ENCODE data around the gene SLCO3A1.
"Not testable (repeated sequence)": the region's sequence is repeated elsewhere in the genome, so short reads cannot be mapped to it uniquely, and the experiment has no call there.

The SLCO3A1 gene

GRCh38 chr15:92049290-92049989 is 195.9 kb downstream of the SLCO3A1 start:
- no peaks in the 10 kb centered on the region for H3K27me3 Mint-ChIP-seq

DNA sequence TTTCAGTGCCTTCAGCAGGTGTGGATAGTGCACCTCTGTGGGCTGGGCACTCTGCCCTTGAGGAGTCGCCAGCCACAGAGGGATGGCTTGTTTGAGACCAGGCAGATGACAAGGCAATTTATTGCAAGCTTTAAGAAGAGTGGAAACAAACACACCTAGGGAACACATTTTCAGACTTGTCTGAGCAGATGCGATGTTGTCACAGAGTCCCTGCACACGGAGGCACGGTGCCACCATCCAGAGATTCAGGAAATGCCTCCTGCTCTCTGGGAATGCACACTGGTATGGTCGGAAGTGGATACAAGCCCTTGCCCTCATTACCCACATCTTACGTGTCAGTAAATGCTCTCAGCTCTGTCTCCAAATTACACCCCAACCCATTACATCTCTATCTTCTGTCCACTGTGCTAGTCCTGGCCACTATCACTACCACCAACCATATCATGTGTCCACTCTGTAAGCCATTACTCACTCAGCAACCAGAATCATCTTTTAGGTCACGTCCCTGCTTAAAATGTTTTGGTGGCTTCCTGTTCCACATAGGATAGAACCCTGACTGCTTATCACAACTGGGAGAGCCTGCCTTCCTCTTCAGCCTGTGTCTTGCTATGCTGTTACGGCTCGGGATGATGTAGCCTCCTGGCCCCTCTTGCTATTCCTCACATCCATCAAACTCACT is 196.9 kb downstream of the SLCO3A1 start:
- H3K4me1 Mint-ChIP-seq = no peaks in the 10 kb centered on the region
- no peaks in the 10 kb centered on the region for H3K36me3 Mint-ChIP-seq (ENCODE audit: low read depth)
- H3K27ac Mint-ChIP-seq = no peak overlapping the region
- no peak overlapping the region for H3K4me3 Mint-ChIP-seq
- ATAC-seq (no peak), DNase-seq (no peak)
- H3K9me3 Mint-ChIP-seq = no peaks in the 10 kb centered on the region
- no peaks in the 10 kb centered on the region for H3K27me3 Mint-ChIP-seq

More at GRCh38 chr15:92049290-92049989, 195.9 kb downstream of the SLCO3A1 start:
- H3K36me3 Mint-ChIP-seq (ENCODE audit: low read depth) = no peaks in the 10 kb centered on the region
- no peak overlapping the region for H3K4me3 Mint-ChIP-seq
- H3K9me3 Mint-ChIP-seq = no peaks in the 10 kb centered on the region
- no peak for ATAC-seq
- H3K4me1 Mint-ChIP-seq = peaks cover 4% of the 10 kb centered on the region
- no peak overlapping the region for H3K27ac Mint-ChIP-seq
- DNase-seq = no peak

DNA sequence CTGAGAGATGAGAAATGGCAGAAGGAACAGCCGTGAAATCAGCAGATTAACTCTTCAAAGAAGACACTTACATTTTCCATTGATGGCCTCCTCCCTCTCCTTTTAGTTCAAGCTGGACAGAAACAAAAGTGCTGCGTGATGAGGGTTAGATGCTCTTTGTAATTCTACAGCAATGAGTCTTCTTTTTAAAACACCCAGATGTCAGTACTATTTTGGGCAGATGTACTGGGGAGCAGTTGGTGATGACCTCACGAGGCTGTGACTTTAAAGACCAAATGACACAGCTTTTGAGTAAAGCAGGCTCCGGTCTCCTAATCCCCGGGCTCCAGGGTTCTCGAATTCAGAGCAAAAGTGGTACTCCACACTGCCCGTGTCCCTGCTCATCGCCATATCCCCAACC is 198.2 kb downstream of the SLCO3A1 start:
- Mint-ChIP-seq H3K9me3 (no peaks in the 10 kb centered on the region), H3K4me1 (no peaks in the 10 kb centered on the region)

GRCh38 chr15:92053753-92054316 is 200.3 kb downstream of the SLCO3A1 start:
- DNase-seq (no peak), ATAC-seq (no peak)
- H3K27me3 Mint-ChIP-seq = no peaks in the 10 kb centered on the region
- H3K4me1 Mint-ChIP-seq = no peaks in the 10 kb centered on the region
- H3K27ac Mint-ChIP-seq = no peak overlapping the region
- H3K36me3 Mint-ChIP-seq (ENCODE audit: low read depth) = no peaks in the 10 kb centered on the region
- no peaks in the 10 kb centered on the region for H3K9me3 Mint-ChIP-seq
- no peak overlapping the region for H3K4me3 Mint-ChIP-seq

More for the DNA sequence above, 198.2 kb downstream of the SLCO3A1 start:
- ATAC-seq = no peak
- Mint-ChIP-seq H3K27ac (no peak overlapping the region), H3K36me3 (ENCODE audit: low read depth) (no peaks in the 10 kb centered on the region), H3K4me3 (no peak overlapping the region), H3K27me3 (no peaks in the 10 kb centered on the region)
- no peak for DNase-seq

DNA sequence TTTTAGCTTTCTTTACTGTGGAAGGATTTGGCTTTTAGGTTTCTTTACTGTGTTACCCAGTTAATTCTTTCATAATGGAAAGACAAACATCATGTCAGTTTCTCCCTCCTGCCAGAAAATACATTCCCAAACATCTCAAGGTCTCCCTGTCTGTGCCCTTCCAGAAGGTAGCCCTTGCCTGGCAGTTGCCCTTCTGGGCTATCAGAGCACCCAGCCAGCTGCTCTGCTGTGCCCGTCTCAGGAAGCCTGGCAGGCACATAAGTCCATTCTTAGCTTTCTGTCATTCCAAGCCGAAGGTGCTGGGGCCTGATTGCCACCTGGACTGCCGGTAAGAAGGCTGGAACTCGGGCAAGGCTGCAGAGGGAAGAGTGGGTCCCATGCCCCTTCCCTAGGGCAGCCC is 203.4 kb downstream of the SLCO3A1 start:
- ATAC-seq = no peak
- H3K27me3 Mint-ChIP-seq = no peaks in the 10 kb centered on the region
- no peak overlapping the region for H3K4me3 Mint-ChIP-seq
- no peaks in the 10 kb centered on the region for H3K4me1 Mint-ChIP-seq
- DNase-seq = no peak
- H3K36me3 Mint-ChIP-seq (ENCODE audit: low read depth) = no peaks in the 10 kb centered on the region
- H3K9me3 Mint-ChIP-seq = no peaks in the 10 kb centered on the region
- no peak overlapping the region for H3K27ac Mint-ChIP-seq

- DNase-seq = no peak
- Mint-ChIP-seq H3K27ac (no peak overlapping the region), H3K9me3 (no peaks in the 10 kb centered on the region), H3K27me3 (no peaks in the 10 kb centered on the region), H3K4me1 (no peaks in the 10 kb centered on the region), H3K4me3 (no peak overlapping the region), H3K36me3 (ENCODE audit: low read depth) (no peaks in the 10 kb centered on the region)
- ATAC-seq = no peak
Observed at GRCh38 chr15:92059036-92059970, 205.8 kb downstream of the SLCO3A1 start.

DNA sequence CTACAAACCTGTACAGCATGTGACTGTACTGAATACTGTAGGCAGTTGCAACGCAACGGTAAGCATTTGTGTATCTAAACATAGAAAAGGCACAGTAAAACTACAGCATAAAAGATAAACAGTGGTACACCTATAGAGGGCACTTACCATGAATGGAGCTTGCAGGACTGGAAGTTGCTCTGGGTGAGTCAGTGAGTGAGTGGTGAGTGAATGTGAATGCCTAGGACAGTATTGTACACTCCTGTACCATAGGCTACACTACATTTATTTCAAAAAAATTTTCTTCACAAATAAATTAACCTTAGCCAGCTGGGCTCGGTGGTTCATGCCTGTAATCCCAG is 206.4 kb downstream of the SLCO3A1 start:
- H3K27me3 Mint-ChIP-seq; H3K9me3 Mint-ChIP-seq; H3K4me1 Mint-ChIP-seq; H3K4me3 Mint-ChIP-seq; ATAC-seq; H3K36me3 Mint-ChIP-seq (ENCODE audit: low read depth); DNase-seq; H3K27ac Mint-ChIP-seq: not testable (repeated sequence)

GRCh38 chr15:92061511-92062195 is 208.1 kb downstream of the SLCO3A1 start:
- no peak overlapping the region for H3K4me3 Mint-ChIP-seq
- no peaks in the 10 kb centered on the region for H3K27me3 Mint-ChIP-seq
- H3K27ac Mint-ChIP-seq = no peak overlapping the region

GRCh38 chr15:92062505-92062904 is 209.0 kb downstream of the SLCO3A1 start:
- no peak overlapping the region for H3K4me3 Mint-ChIP-seq
- H3K27me3 Mint-ChIP-seq = no peaks in the 10 kb centered on the region
- H3K9me3 Mint-ChIP-seq = no peaks in the 10 kb centered on the region
- no peak for ATAC-seq
- no peak for DNase-seq
- H3K27ac Mint-ChIP-seq = no peak overlapping the region
- H3K4me1 Mint-ChIP-seq = no peaks in the 10 kb centered on the region
- H3K36me3 Mint-ChIP-seq (ENCODE audit: low read depth) = no peaks in the 10 kb centered on the region

More at GRCh38 chr15:92061511-92062195, 208.1 kb downstream of the SLCO3A1 start:
- Mint-ChIP-seq H3K4me1 (no peaks in the 10 kb centered on the region), H3K36me3 (ENCODE audit: low read depth) (no peaks in the 10 kb centered on the region), H3K9me3 (no peaks in the 10 kb centered on the region)
- DNase-seq (no peak), ATAC-seq (peak; percentile 20)

GRCh38 chr15:92068121-92068520 is 214.6 kb downstream of the SLCO3A1 start:
- H3K27me3 Mint-ChIP-seq = no peaks in the 10 kb centered on the region
- no peak overlapping the region for H3K4me3 Mint-ChIP-seq
- DNase-seq = no peak

GRCh38 chr15:92069308-92070250 is 216.1 kb downstream of the SLCO3A1 start:
- Mint-ChIP-seq H3K27me3 (no peaks in the 10 kb centered on the region), H3K27ac (peak overlapping the region; percentile 87), H3K4me1 (peaks cover 44% of the 10 kb centered on the region), H3K4me3 (peak overlapping the region; percentile 68), H3K9me3 (no peaks in the 10 kb centered on the region), H3K36me3 (ENCODE audit: low read depth) (peaks cover 1% of the 10 kb centered on the region)
- DNase-seq (peak; percentile 62), ATAC-seq (peak; percentile 94)

More at GRCh38 chr15:92068121-92068520, 214.6 kb downstream of the SLCO3A1 start:
- Mint-ChIP-seq H3K9me3 (no peaks in the 10 kb centered on the region), H3K4me1 (peaks cover 35% of the 10 kb centered on the region), H3K27ac (no peak overlapping the region), H3K36me3 (ENCODE audit: low read depth) (peaks cover 1% of the 10 kb centered on the region)
- ATAC-seq = no peak

DNA sequence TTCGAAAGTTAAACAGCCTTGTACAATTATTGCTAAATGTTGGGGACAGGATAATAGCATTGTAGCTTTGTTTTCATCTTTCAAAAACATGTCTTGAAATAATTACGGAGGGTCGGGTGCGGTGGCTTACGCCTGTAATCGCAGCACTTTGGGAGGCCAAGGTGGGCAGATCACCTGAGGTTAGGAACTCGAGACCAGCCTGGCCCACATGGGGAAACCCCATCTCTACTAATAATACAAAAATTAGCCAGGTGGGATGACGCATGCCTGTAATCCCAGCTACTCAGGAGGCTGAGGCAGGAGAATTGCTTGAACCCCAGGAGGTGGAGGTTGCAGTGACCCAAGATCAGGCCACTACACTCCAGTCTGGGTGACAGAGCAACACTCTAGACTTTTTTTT is 216.7 kb downstream of the SLCO3A1 start:
- not testable (repeated sequence) for ATAC-seq; DNase-seq; H3K36me3 Mint-ChIP-seq (ENCODE audit: low read depth); H3K27me3 Mint-ChIP-seq; H3K9me3 Mint-ChIP-seq
- H3K27ac Mint-ChIP-seq = peak overlapping the region; percentile 87
- peak overlapping the region; percentile 68 for H3K4me3 Mint-ChIP-seq
- H3K4me1 Mint-ChIP-seq = peaks cover 50% of the 10 kb centered on the region

DNA sequence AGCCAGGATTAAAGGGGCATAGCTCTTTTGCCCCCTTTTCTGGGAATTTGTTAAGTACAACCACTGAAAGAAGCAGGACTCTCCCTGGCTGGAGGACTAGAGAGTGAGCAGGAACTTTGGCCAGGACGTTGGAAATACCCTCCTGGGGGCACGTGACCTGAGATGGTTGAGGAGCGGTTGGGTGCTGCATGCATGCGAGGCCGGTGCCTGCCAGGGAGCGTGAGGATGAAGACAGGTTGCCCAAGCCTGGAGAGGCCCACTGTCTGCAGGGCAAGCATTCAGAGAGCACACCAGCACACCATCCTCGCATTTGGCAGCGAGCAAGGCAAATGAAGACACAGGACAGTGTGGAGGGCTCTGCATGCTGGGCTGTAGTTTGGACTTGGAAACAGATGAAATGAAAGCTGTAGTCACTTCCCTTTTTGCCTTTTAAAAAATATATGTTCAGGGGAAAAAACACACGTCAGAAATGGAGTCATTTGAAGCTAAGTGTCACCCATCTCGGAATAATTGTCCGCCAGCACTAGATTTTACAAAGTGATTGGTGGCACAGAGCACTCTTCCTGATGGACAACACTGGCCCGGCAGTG is 217.6 kb downstream of the SLCO3A1 start:
- no peak for DNase-seq
- no peak overlapping the region for H3K27ac Mint-ChIP-seq
- peaks cover 58% of the 10 kb centered on the region for H3K4me1 Mint-ChIP-seq
- no peak for ATAC-seq
- H3K27me3 Mint-ChIP-seq = no peaks in the 10 kb centered on the region
- H3K4me3 Mint-ChIP-seq = no peak overlapping the region
- peaks cover 1% of the 10 kb centered on the region for H3K36me3 Mint-ChIP-seq (ENCODE audit: low read depth)
- no peaks in the 10 kb centered on the region for H3K9me3 Mint-ChIP-seq
